ENCODE measurements around the gene ZSCAN9. TPM values are rescaled to one million over a fixed set of nuclear protein-coding genes. Genes with fewer than 3 reads are reported as not detected.

ZSCAN9 gene
- total and polyA plus RNA-seq, 2 of the 13 experiments (the other 11 are each of a cell fraction or from before 2014, with no cell fraction given), result 14.6 to 17.8 TPM

DNA sequence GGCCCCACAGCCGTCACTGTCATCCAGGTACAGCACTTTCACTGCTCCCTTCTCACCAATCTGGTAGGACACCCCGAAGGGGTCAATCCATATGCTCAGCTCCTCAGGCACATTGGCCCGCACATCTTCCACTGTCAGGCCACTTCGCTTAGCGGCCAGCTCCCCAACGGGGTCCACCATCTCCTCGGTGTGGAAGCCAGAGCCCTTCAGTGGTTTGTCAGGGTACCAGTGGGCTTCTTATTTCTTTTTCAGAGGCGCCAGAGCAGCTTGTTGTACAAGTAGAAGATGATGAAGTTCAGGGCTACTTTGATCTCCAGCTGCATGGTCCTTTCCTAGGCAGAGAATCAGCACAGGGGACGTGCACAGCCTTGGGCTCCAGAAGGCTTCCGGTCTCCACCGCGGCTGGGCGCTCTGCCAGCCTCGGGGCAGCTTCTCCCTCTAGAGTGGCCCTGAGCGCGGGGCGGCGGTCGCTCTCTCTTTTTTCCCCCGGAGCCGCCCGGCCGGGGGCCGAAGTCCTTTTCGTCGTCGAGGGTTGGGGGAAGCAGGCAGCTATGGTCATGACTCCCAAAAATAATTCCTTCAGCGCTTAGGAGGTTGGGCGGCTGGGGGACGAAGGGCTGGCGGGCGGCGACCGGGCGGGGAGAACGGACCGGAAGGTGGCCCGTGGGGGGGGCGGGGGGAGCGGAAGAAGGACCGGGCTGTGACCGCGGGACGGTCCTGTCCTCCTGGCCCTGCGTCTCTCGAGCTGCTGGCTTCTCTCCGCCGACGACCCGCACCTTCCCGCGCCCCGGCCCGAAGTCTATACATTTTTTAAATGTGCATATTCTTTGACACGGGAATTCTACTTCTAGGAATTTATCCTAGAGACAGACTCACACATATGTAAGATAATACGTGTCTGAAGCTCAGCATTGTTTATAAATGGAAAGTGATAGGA lies 6.5 kb upstream of the ZSCAN9 start (continued):
- TF ChIP-seq SP140L (CRISPR knock-in tag; IDR thresholded peaks at IDR 0.05; ENCODE audit: borderline replicate concordance), result no peak; the same call in 1 of the 2 replicates
- TF ChIP-seq, protein P1, sequence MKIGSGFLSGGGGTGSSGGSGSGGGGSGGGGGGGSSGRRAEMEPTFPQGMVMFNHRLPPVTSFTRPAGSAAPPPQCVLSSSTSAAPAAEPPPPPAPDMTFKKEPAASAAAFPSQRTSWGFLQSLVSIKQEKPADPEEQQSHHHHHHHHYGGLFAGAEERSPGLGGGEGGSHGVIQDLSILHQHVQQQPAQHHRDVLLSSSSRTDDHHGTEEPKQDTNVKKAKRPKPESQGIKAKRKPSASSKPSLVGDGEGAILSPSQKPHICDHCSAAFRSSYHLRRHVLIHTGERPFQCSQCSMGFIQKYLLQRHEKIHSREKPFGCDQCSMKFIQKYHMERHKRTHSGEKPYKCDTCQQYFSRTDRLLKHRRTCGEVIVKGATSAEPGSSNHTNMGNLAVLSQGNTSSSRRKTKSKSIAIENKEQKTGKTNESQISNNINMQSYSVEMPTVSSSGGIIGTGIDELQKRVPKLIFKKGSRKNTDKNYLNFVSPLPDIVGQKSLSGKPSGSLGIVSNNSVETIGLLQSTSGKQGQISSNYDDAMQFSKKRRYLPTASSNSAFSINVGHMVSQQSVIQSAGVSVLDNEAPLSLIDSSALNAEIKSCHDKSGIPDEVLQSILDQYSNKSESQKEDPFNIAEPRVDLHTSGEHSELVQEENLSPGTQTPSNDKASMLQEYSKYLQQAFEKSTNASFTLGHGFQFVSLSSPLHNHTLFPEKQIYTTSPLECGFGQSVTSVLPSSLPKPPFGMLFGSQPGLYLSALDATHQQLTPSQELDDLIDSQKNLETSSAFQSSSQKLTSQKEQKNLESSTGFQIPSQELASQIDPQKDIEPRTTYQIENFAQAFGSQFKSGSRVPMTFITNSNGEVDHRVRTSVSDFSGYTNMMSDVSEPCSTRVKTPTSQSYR (CRISPR knock-in tag; IDR thresholded peaks at IDR 0.05; ENCODE audit: borderline replicate concordance), result peak; percentile 34; the same call in 1 of the 2 replicates
- no peak for TF ChIP-seq ARNT2 (CRISPR knock-in tag; IDR thresholded peaks at IDR 0.05; ENCODE audit: low read depth)
- TF ChIP-seq ZNF577 (CRISPR knock-in tag; IDR thresholded peaks at IDR 0.05; ENCODE audit: borderline replicate concordance, low read depth), result no peak; the same call in 1 of the 2 replicates
- TF ChIP-seq, protein P2, sequence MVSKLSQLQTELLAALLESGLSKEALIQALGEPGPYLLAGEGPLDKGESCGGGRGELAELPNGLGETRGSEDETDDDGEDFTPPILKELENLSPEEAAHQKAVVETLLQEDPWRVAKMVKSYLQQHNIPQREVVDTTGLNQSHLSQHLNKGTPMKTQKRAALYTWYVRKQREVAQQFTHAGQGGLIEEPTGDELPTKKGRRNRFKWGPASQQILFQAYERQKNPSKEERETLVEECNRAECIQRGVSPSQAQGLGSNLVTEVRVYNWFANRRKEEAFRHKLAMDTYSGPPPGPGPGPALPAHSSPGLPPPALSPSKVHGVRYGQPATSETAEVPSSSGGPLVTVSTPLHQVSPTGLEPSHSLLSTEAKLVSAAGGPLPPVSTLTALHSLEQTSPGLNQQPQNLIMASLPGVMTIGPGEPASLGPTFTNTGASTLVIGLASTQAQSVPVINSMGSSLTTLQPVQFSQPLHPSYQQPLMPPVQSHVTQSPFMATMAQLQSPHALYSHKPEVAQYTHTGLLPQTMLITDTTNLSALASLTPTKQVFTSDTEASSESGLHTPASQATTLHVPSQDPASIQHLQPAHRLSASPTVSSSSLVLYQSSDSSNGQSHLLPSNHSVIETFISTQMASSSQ (IDR thresholded peaks at IDR 0.05; ENCODE audit: low read depth), result no peak
- TF ChIP-seq, protein P2 (CRISPR knock-in tag; IDR thresholded peaks at IDR 0.05; ENCODE audit: borderline replicate concordance), result 0 out of 2 replicates have a peak, but pooled peaks have one; percentile 27
- TF ChIP-seq, protein P3, sequence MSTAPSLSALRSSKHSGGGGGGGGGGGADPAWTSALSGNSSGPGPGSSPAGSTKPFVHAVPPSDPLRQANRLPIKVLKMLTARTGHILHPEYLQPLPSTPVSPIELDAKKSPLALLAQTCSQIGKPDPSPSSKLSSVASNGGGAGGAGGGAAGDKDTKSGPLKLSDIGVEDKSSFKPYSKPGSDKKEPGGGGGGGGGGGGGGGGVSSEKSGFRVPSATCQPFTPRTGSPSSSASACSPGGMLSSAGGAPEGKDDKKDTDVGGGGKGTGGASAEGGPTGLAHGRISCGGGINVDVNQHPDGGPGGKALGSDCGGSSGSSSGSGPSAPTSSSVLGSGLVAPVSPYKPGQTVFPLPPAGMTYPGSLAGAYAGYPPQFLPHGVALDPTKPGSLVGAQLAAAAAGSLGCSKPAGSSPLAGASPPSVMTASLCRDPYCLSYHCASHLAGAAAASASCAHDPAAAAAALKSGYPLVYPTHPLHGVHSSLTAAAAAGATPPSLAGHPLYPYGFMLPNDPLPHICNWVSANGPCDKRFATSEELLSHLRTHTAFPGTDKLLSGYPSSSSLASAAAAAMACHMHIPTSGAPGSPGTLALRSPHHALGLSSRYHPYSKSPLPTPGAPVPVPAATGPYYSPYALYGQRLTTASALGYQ (CRISPR knock-in tag; IDR thresholded peaks at IDR 0.05), result peak; percentile 64; the same call in 1 of the 2 replicates
- TF ChIP-seq, protein P4, sequence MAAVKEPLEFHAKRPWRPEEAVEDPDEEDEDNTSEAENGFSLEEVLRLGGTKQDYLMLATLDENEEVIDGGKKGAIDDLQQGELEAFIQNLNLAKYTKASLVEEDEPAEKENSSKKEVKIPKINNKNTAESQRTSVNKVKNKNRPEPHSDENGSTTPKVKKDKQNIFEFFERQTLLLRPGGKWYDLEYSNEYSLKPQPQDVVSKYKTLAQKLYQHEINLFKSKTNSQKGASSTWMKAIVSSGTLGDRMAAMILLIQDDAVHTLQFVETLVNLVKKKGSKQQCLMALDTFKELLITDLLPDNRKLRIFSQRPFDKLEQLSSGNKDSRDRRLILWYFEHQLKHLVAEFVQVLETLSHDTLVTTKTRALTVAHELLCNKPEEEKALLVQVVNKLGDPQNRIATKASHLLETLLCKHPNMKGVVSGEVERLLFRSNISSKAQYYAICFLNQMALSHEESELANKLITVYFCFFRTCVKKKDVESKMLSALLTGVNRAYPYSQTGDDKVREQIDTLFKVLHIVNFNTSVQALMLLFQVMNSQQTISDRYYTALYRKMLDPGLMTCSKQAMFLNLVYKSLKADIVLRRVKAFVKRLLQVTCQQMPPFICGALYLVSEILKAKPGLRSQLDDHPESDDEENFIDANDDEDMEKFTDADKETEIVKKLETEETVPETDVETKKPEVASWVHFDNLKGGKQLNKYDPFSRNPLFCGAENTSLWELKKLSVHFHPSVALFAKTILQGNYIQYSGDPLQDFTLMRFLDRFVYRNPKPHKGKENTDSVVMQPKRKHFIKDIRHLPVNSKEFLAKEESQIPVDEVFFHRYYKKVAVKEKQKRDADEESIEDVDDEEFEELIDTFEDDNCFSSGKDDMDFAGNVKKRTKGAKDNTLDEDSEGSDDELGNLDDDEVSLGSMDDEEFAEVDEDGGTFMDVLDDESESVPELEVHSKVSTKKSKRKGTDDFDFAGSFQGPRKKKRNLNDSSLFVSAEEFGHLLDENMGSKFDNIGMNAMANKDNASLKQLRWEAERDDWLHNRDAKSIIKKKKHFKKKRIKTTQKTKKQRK (IDR thresholded peaks at IDR 0.05; ENCODE audit: low read length), result no peak
- peak; percentile 83 for TF ChIP-seq ZNF230 (CRISPR knock-in tag; IDR thresholded peaks at IDR 0.05)
- TF ChIP-seq, protein P5, sequence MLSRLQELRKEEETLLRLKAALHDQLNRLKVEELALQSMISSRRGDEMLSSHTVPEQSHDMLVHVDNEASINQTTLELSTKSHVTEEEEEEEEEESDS (CRISPR knock-in tag; IDR thresholded peaks at IDR 0.05; ENCODE audit: borderline replicate concordance), result peak; percentile 26; the same call in 1 of the 2 replicates
- TF ChIP-seq ZNF12 (CRISPR knock-in tag; IDR thresholded peaks at IDR 0.05), result no peak
- no peak for TF ChIP-seq ZC3H4 (CRISPR knock-in tag; IDR thresholded peaks at IDR 0.05; ENCODE audit: borderline replicate concordance)
- TF ChIP-seq, protein P6, sequence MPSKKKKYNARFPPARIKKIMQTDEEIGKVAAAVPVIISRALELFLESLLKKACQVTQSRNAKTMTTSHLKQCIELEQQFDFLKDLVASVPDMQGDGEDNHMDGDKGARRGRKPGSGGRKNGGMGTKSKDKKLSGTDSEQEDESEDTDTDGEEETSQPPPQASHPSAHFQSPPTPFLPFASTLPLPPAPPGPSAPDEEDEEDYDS (CRISPR knock-in tag; IDR thresholded peaks at IDR 0.05), result no peak
